Liver (tissue), 9 donors: Measurements from ENCODE around the gene MRPS9. TPM values are rescaled to one million over a fixed set of nuclear protein-coding genes. Genes with fewer than 3 reads are reported as not detected.

ENCODE experiments used
- DNase-seq: peaks from one replicate; pipeline ENCODE4 v3.0.0-alpha.2; 2017; ENCODE audit warnings: low spot score
- H3K27ac ChIP-seq, 2 donors: one replicate each; pipeline ENCODE4 v1.7.0; 2013; ENCODE audit warnings: inconsistent platforms in 2 of 2, low read length in 2 of 2, control low read depth in 1 of 2, low read depth in 1 of 2, mild to moderate bottlenecking in 1 of 2
- H3K27me3 ChIP-seq, 4 donors: one replicate each; pipeline versions ENCODE4 v1.6.1 to v1.7.0; 2013; ENCODE audit warnings: low read length in 3 of 4, inconsistent platforms in 1 of 4, mild to moderate bottlenecking in 1 of 4, moderate library complexity in 1 of 4; ENCODE audit not compliant: control insufficient read depth in 4 of 4, insufficient read depth in 4 of 4
- H3K36me3 ChIP-seq, 4 donors: one replicate each; pipeline versions ENCODE4 v1.6.1 to v1.7.0; 2013; ENCODE audit warnings: low read length in 3 of 4, mild to moderate bottlenecking in 3 of 4, low read depth in 1 of 4, moderate library complexity in 1 of 4; ENCODE audit not compliant: control insufficient read depth in 4 of 4, insufficient read depth in 3 of 4
- H3K4me1 ChIP-seq, 4 donors: one replicate each; pipeline versions ENCODE4 v1.6.1 to v1.7.0; 2013; ENCODE audit warnings: low read length in 3 of 4, mild to moderate bottlenecking in 3 of 4, moderate library complexity in 1 of 4; ENCODE audit not compliant: control insufficient read depth in 4 of 4, insufficient read depth in 4 of 4
- H3K4me3 ChIP-seq, 3 donors: one replicate each; pipeline versions ENCODE4 v1.6.1 to v1.7.0; 2013; ENCODE audit warnings: low read length in 3 of 3, control low read depth in 1 of 3, low read depth in 1 of 3, mild to moderate bottlenecking in 1 of 3
- H3K9ac ChIP-seq, 2 donors: one replicate each; pipeline ENCODE4 v1.7.0; 2013; ENCODE audit warnings: low read length in 2 of 2, mild to moderate bottlenecking in 2 of 2, moderate library complexity in 2 of 2, control low read depth in 1 of 2, low read depth in 1 of 2
- H3K9me3 ChIP-seq, 4 donors: one replicate each; pipeline versions ENCODE4 v1.6.1 to v1.7.0; 2013; ENCODE audit warnings: low read length in 3 of 4; ENCODE audit not compliant: control insufficient read depth in 4 of 4
- CTCF ChIP-seq: fragments of 150-350 bp; IDR thresholded peaks from 2 replicates; pipeline ENCODE4 v1.5.1; 2017; ENCODE audit warnings: improper control_type of control experiment, low read depth, low read length; ENCODE audit not compliant: missing input control
- EGR1 ChIP-seq, 2 donors: IDR thresholded peaks; 2 replicates each; pipeline ENCODE4 v1.6.1; 2016 to 2018; ENCODE audit warnings: antibody characterized with exemption in 2 of 2, low read depth in 2 of 2
- FOXA1 ChIP-seq: IDR thresholded peaks from 2 replicates; pipeline ENCODE4 v1.6.1; 2016; ENCODE audit warnings: antibody characterized with exemption
- FOXA2 ChIP-seq: IDR thresholded peaks from 2 replicates; pipeline ENCODE4 v1.6.1; 2016; ENCODE audit warnings: antibody characterized with exemption
- GABPA ChIP-seq, 2 donors: IDR thresholded peaks in 1 of 2; conservative IDR thresholded peaks in 1 of 2; 2 replicates each; pipeline ENCODE4 v1.6.1; 2016; ENCODE audit warnings: antibody characterized with exemption in 2 of 2, mild to moderate bottlenecking in 1 of 2, moderate library complexity in 1 of 2
- HNF4A ChIP-seq, 2 donors: conservative IDR thresholded peaks; 2 replicates each; pipeline ENCODE4 v1.6.1; 2016; ENCODE audit warnings: antibody characterized with exemption in 2 of 2, mild to moderate bottlenecking in 2 of 2
- HNF4G ChIP-seq: IDR thresholded peaks from 2 replicates; pipeline ENCODE4 v1.6.1; 2016; ENCODE audit warnings: antibody characterized with exemption
- JUND ChIP-seq, 2 donors: IDR thresholded peaks; 2 replicates each; pipeline ENCODE4 v1.6.1; 2016; ENCODE audit warnings: antibody characterized with exemption in 2 of 2
- NR2F2 ChIP-seq: IDR thresholded peaks from 2 replicates; pipeline ENCODE4 v1.6.1; 2016; ENCODE audit warnings: antibody characterized with exemption
- RAD21 ChIP-seq, 2 donors: IDR thresholded peaks; 2 replicates each; pipeline ENCODE4 v1.6.1; 2016; ENCODE audit warnings: antibody characterized with exemption in 2 of 2, mild to moderate bottlenecking in 2 of 2
- RXRA ChIP-seq, 2 donors: IDR thresholded peaks; 2 replicates each; pipeline ENCODE4 v1.6.1; 2017 to 2018; ENCODE audit warnings: antibody characterized with exemption in 2 of 2, mild to moderate bottlenecking in 1 of 2
- SP1 ChIP-seq: IDR thresholded peaks from 2 replicates; pipeline ENCODE4 v1.6.1; 2018; ENCODE audit warnings: antibody characterized with exemption, mild to moderate bottlenecking
- TAF1 ChIP-seq: conservative IDR thresholded peaks from 2 replicates; pipeline ENCODE4 v1.6.1; 2016; ENCODE audit warnings: antibody characterized with exemption, mild to moderate bottlenecking
- YY1 ChIP-seq: IDR thresholded peaks from 2 replicates; pipeline ENCODE4 v1.6.1; 2016; ENCODE audit warnings: antibody characterized with exemption, mild to moderate bottlenecking
- ZBTB33 ChIP-seq: IDR thresholded peaks from 2 replicates; pipeline ENCODE4 v1.6.1; 2016; ENCODE audit warnings: antibody characterized with exemption
- WGBS: extraction: QIAGEN DNeasy Blood & Tissue Kit; methylation state at CpG from one replicate; pipeline ENCODE4 v1.1.7; 2013; 5-methylcytosine and 5-hydroxymethylcytosine counted together
- polyA plus RNA-seq, 2 donors: library from polyadenylated mRNA; stranded (reverse) in 1 of 2; unstranded in 1 of 2; fragments of 200-250 nt in 1 of 2; fragments of >200 nt in 1 of 2; fragmentation: Nextera tagmentation in 1 of 2; extraction: Ambion mirVana in 1 of 2; gene quantifications; one replicate each; pipeline versions ENCODE4 v1.2.1 to v1.2.3, GENCODE V29; 2013 to 2015
- total RNA-seq, 2 donors: library from RNA; depleted of rRNA; stranded (reverse); fragments of >200 nt; gene quantifications; one replicate each; pipeline ENCODE4 v1.2.3, GENCODE V29; 2014
- TF ChIP-seq, protein P1 (sequence below): IDR thresholded peaks from 2 replicates; pipeline ENCODE4 v1.6.1; 2016; ENCODE audit warnings: antibody characterized with exemption
- TF ChIP-seq, protein P2 (sequence below): IDR thresholded peaks from 2 replicates; pipeline ENCODE4 v1.6.1; 2016; ENCODE audit warnings: antibody characterized with exemption, mild to moderate bottlenecking
- TF ChIP-seq, protein P3 (sequence below): IDR thresholded peaks from 2 replicates; pipeline ENCODE4 v1.6.1; 2016; ENCODE audit warnings: antibody characterized with exemption
- donor health status: healthy.
- donor health status: healthy.
- donor health status: healthy.
- donor health status: healthy.
- donor health status: healthy.

Gene MRPS9
- total and polyA plus RNA-seq, 4 donors = 11.5 to 27.7 (median 17.9) TPM

DNA sequence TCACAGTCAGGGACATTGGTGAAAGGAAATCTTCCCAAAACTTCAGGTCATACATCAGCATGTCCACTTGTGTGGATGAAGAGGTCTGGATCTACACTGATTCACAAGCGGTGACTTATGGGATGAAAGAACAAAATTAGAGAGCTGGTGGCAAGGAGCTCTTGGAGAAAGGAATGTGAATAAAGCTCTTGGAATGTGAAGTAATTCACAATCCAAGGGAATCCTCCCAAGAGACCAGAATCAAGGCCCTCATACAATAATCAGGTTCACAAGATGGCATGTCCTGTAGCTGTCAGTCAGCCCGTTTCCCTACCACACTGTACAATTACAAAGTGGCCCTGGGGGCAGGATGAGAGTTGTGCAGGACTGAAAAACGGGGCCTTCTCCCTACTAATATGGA, 96.2 kb downstream of the MRPS9 start:
- Histone ChIP-seq H3K9me3 (no peaks in the 10 kb centered on the region), H3K27ac (no peak overlapping the region), H3K27me3 (no peaks in the 10 kb centered on the region), H3K4me3 (no peak overlapping the region), H3K36me3 (no peaks in the 10 kb centered on the region), H3K4me1 (no peaks in the 10 kb centered on the region), H3K9ac (no peak overlapping the region)
- DNase-seq = no peak
- no peak for TF ChIP-seq HNF4G
- no peak for TF ChIP-seq FOXA1
- TF ChIP-seq FOXA2 = no peak
- TF ChIP-seq, protein P1, sequence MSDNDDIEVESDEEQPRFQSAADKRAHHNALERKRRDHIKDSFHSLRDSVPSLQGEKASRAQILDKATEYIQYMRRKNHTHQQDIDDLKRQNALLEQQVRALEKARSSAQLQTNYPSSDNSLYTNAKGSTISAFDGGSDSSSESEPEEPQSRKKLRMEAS = no peak
- no peak for TF ChIP-seq NR2F2
- TF ChIP-seq RAD21 (IDR thresholded peaks at IDR 0.05) = no peak
- TF ChIP-seq RXRA (IDR thresholded peaks at IDR 0.05) = no peak
- TF ChIP-seq, protein P2, sequence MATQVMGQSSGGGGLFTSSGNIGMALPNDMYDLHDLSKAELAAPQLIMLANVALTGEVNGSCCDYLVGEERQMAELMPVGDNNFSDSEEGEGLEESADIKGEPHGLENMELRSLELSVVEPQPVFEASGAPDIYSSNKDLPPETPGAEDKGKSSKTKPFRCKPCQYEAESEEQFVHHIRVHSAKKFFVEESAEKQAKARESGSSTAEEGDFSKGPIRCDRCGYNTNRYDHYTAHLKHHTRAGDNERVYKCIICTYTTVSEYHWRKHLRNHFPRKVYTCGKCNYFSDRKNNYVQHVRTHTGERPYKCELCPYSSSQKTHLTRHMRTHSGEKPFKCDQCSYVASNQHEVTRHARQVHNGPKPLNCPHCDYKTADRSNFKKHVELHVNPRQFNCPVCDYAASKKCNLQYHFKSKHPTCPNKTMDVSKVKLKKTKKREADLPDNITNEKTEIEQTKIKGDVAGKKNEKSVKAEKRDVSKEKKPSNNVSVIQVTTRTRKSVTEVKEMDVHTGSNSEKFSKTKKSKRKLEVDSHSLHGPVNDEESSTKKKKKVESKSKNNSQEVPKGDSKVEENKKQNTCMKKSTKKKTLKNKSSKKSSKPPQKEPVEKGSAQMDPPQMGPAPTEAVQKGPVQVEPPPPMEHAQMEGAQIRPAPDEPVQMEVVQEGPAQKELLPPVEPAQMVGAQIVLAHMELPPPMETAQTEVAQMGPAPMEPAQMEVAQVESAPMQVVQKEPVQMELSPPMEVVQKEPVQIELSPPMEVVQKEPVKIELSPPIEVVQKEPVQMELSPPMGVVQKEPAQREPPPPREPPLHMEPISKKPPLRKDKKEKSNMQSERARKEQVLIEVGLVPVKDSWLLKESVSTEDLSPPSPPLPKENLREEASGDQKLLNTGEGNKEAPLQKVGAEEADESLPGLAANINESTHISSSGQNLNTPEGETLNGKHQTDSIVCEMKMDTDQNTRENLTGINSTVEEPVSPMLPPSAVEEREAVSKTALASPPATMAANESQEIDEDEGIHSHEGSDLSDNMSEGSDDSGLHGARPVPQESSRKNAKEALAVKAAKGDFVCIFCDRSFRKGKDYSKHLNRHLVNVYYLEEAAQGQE = no peak
- no peak for TF ChIP-seq CTCF
- no peak for TF ChIP-seq GABPA (IDR thresholded peaks at IDR 0.05 in 1 of 2, conservative IDR thresholded peaks at IDR 0.05 in 1 of 2)
- TF ChIP-seq YY1 = no peak
- TF ChIP-seq JUND (IDR thresholded peaks at IDR 0.05) = no peak
- no peak for TF ChIP-seq HNF4A (conservative IDR thresholded peaks at IDR 0.05)
- TF ChIP-seq TAF1 = no peak
- 81% methylated on average over 3 of the region's 3 CpGs for WGBS

- no peak for DNase-seq
- no peaks in the 10 kb centered on the region for H3K27me3 ChIP-seq
- no peaks in the 10 kb centered on the region for H3K9me3 ChIP-seq
- H3K36me3 ChIP-seq = no peaks in the 10 kb centered on the region
- H3K9ac ChIP-seq = no peak overlapping the region
- H3K4me1 ChIP-seq = no peaks in the 10 kb centered on the region
- H3K4me3 ChIP-seq = no peak overlapping the region
- WGBS = 77% methylated on average over 6 of the region's 6 CpGs
- H3K27ac ChIP-seq = no peak overlapping the region
- TF ChIP-seq JUND (IDR thresholded peaks at IDR 0.05) = no peak
- TF ChIP-seq, protein P2 = no peak
- no peak for TF ChIP-seq YY1
- no peak for TF ChIP-seq FOXA1
- TF ChIP-seq SP1 = no peak
- TF ChIP-seq EGR1 (IDR thresholded peaks at IDR 0.05; ENCODE audit: low read depth in 2 of 2) = no peak
- no peak for TF ChIP-seq RAD21 (IDR thresholded peaks at IDR 0.05)
- TF ChIP-seq, protein P3, sequence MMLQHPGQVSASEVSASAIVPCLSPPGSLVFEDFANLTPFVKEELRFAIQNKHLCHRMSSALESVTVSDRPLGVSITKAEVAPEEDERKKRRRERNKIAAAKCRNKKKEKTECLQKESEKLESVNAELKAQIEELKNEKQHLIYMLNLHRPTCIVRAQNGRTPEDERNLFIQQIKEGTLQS = no peak
- TF ChIP-seq TAF1 = no peak
- TF ChIP-seq ZBTB33 = no peak
- TF ChIP-seq FOXA2 = no peak
- TF ChIP-seq HNF4A (conservative IDR thresholded peaks at IDR 0.05) = no peak
- no peak for TF ChIP-seq HNF4G
- no peak for TF ChIP-seq GABPA (IDR thresholded peaks at IDR 0.05 in 1 of 2, conservative IDR thresholded peaks at IDR 0.05 in 1 of 2)
- TF ChIP-seq, protein P1 = no peak
Observed at GRCh38 chr2:105135436-105135835, 97.6 kb downstream of the MRPS9 start.
